Spleen (tissue), 7 donors: ENCODE measurements around the gene SIGLEC9.
A peak's percentile ranks its signal among the peaks of the same experiment; 100 is the strongest.

Experiments
- POLR2A ChIP-seq, 3 donors: fragments of 450-650 bp; IDR thresholded peaks; one replicate each; pipeline ENCODE4 v1.5.1; 2017; ENCODE audit warnings: antibody characterized with exemption in 3 of 3, mild to moderate bottlenecking in 1 of 3
- POLR2AphosphoS5 ChIP-seq, 3 donors: sonication (generic); formaldehyde crosslinking; IDR thresholded peaks; one replicate each; pipeline ENCODE4 v1.5.1; 2017; ENCODE audit warnings: antibody characterized with exemption in 3 of 3
- TF ChIP-seq, protein P1 (sequence below), 11 experiments: fragments of 200-600 bp in 7 of 11; fragments of 450-650 bp in 4 of 11; sonication (generic) in 4 of 11; IDR thresholded peaks in 8 of 11; conservative IDR thresholded peaks in 3 of 11; 1 replicate in 7 of 11; 2 replicates in 4 of 11; pipeline versions ENCODE4 v1.4.0 to v1.8.0; 2016 to 2021; ENCODE audit warnings: antibody characterized with exemption in 11 of 11, inconsistent platforms in 4 of 11, mild to moderate bottlenecking in 1 of 11
- donor health status: DM: no; HTN: no; CAD: no; lungs with moderate emphysema.
- donor health status: DM: no; HTN: no; CAD: no.
- donor health status: DM: no; HTN: no; CAD: no.

DNA sequence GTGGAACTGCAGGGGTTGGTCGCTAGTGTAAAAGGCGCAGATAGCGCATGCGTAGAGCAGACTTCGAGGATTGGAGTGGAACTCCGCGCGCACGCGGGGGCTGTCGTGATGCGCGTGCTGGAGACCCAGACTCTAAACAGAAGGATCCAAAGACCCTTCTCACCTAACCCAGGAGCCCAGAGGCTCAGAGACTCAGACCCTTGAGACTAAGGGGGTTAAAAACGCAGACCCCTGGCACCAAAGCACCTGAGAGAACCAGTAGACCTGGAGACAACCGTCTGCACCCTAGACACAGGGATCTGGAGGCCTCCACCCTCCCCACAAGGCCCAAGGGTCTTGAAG is 15.9 kb upstream of the SIGLEC9 start:
- TF ChIP-seq, protein P1, sequence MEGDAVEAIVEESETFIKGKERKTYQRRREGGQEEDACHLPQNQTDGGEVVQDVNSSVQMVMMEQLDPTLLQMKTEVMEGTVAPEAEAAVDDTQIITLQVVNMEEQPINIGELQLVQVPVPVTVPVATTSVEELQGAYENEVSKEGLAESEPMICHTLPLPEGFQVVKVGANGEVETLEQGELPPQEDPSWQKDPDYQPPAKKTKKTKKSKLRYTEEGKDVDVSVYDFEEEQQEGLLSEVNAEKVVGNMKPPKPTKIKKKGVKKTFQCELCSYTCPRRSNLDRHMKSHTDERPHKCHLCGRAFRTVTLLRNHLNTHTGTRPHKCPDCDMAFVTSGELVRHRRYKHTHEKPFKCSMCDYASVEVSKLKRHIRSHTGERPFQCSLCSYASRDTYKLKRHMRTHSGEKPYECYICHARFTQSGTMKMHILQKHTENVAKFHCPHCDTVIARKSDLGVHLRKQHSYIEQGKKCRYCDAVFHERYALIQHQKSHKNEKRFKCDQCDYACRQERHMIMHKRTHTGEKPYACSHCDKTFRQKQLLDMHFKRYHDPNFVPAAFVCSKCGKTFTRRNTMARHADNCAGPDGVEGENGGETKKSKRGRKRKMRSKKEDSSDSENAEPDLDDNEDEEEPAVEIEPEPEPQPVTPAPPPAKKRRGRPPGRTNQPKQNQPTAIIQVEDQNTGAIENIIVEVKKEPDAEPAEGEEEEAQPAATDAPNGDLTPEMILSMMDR (IDR thresholded peaks at IDR 0.05 in 8 of 11, conservative IDR thresholded peaks at IDR 0.05 in 3 of 11) = peak in 1 of 11 experiments; percentile 25
- TF ChIP-seq POLR2A (IDR thresholded peaks at IDR 0.05) (no peak), POLR2AphosphoS5 (IDR thresholded peaks at IDR 0.05) (no peak)
